ENCODE data around the gene PRR36.

GRCh38 chr19:7848779-7849457, 25.3 kb downstream of the PRR36 start:
- TF ChIP-seq, protein P1, sequence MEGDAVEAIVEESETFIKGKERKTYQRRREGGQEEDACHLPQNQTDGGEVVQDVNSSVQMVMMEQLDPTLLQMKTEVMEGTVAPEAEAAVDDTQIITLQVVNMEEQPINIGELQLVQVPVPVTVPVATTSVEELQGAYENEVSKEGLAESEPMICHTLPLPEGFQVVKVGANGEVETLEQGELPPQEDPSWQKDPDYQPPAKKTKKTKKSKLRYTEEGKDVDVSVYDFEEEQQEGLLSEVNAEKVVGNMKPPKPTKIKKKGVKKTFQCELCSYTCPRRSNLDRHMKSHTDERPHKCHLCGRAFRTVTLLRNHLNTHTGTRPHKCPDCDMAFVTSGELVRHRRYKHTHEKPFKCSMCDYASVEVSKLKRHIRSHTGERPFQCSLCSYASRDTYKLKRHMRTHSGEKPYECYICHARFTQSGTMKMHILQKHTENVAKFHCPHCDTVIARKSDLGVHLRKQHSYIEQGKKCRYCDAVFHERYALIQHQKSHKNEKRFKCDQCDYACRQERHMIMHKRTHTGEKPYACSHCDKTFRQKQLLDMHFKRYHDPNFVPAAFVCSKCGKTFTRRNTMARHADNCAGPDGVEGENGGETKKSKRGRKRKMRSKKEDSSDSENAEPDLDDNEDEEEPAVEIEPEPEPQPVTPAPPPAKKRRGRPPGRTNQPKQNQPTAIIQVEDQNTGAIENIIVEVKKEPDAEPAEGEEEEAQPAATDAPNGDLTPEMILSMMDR (IDR thresholded peaks at IDR 0.05 in 2 of 3, conservative IDR thresholded peaks at IDR 0.05 in 1 of 3; ENCODE audit: control insufficient read depth in 2 of 3, extremely low read depth in 1 of 3, insufficient read depth in 1 of 3, low read depth in 3 of 3, low read length in 3 of 3) = no peak
- no peak for TF ChIP-seq CBX3 (IDR thresholded peaks at IDR 0.05; ENCODE audit: borderline replicate concordance, low read depth)
- no peak for TF ChIP-seq EP300 (IDR thresholded peaks at IDR 0.05; ENCODE audit: borderline replicate concordance in 1 of 2, control insufficient read depth in 1 of 2, low read depth in 2 of 2, low read length in 2 of 2)
- TF ChIP-seq HDGF (IDR thresholded peaks at IDR 0.05) = no peak
- no peak for TF ChIP-seq POLR2AphosphoS5 (IDR thresholded peaks at IDR 0.05; ENCODE audit: low read length)
- TF ChIP-seq CHD2 (IDR thresholded peaks at IDR 0.05; ENCODE audit: borderline replicate concordance, low read depth, low read length) = no peak
